GM19455 (cell line): ENCODE results near the gene XPR1.
"Not testable (repeated sequence)": the region's sequence is repeated elsewhere in the genome, so short reads cannot be mapped to it uniquely, and the experiment has no call there.

Experiments
- ATAC-seq: cut with Tn5 transposase; IDR thresholded peaks from one replicate; pipeline ENCODE4 v1.9.1; 2021; ENCODE audit not compliant: unreplicated experiment

XPR1 gene

GRCh38 chr1:180710746-180711145 lies 78.9 kb downstream of the XPR1 start:
- ATAC-seq = not testable (repeated sequence)

- ATAC-seq = not testable (repeated sequence)
Observed at GRCh38 chr1:180711260-180711659, 79.4 kb downstream of the XPR1 start.

GRCh38 chr1:180720753-180721152 lies 88.9 kb downstream of the XPR1 start:
- ATAC-seq = no peak

GRCh38 chr1:180722586-180722985 lies 90.8 kb downstream of the XPR1 start:
- ATAC-seq = no peak

GRCh38 chr1:180724055-180724454 lies 92.2 kb downstream of the XPR1 start:
- ATAC-seq = no peak

GRCh38 chr1:180726024-180726423 lies 94.2 kb downstream of the XPR1 start:
- ATAC-seq = not testable (repeated sequence)

GRCh38 chr1:180727751-180728150 lies 95.9 kb downstream of the XPR1 start:
- not testable (repeated sequence) for ATAC-seq

- no peak for ATAC-seq
Observed at GRCh38 chr1:180728472-180729106, 96.8 kb downstream of the XPR1 start.

- no peak for ATAC-seq
Observed at GRCh38 chr1:180731131-180731530, 99.3 kb downstream of the XPR1 start.

- ATAC-seq = no peak
Observed at GRCh38 chr1:180732866-180733265, 101.0 kb downstream of the XPR1 start.

- no peak for ATAC-seq
Observed at GRCh38 chr1:180734366-180734765, 102.5 kb downstream of the XPR1 start.

GRCh38 chr1:180742663-180743062 lies 110.8 kb downstream of the XPR1 start:
- ATAC-seq = no peak

- no peak for ATAC-seq
Observed at GRCh38 chr1:180743868-180744267, 112.0 kb downstream of the XPR1 start.

GRCh38 chr1:180745098-180745497 lies 113.3 kb downstream of the XPR1 start:
- ATAC-seq = no peak

- ATAC-seq = no peak
Observed at GRCh38 chr1:180751921-180752320, 120.1 kb downstream of the XPR1 start.

- ATAC-seq = no peak
Observed at GRCh38 chr1:180754453-180754852, 122.6 kb downstream of the XPR1 start.

GRCh38 chr1:180757657-180758056 lies 125.8 kb downstream of the XPR1 start:
- ATAC-seq = no peak

- ATAC-seq = no peak
Observed at GRCh38 chr1:180762796-180763195, 131.0 kb downstream of the XPR1 start.

- ATAC-seq = no peak
Observed at GRCh38 chr1:180765151-180765550, 133.3 kb downstream of the XPR1 start.

GRCh38 chr1:180769889-180770288 lies 138.1 kb downstream of the XPR1 start:
- ATAC-seq = no peak

GRCh38 chr1:180773210-180773865 lies 141.5 kb downstream of the XPR1 start:
- ATAC-seq = no peak

GRCh38 chr1:180775801-180776200 lies 144.0 kb downstream of the XPR1 start:
- no peak for ATAC-seq
